HepG2 (cell line): ENCODE data around the gene PRKCG. TPM values are rescaled to one million over a fixed set of nuclear protein-coding genes. Genes with fewer than 3 reads are reported as not detected.
A peak's percentile ranks its signal among the peaks of the same experiment; 100 is the strongest.

Experiments
- ZNF274 ChIP-seq: sonication (generic); formaldehyde crosslinking; IDR thresholded peaks from 2 replicates; pipeline ENCODE4 v1.5.1; 2020; ENCODE audit warnings: mild to moderate bottlenecking, missing genetic modification reagents
- ZNF644 ChIP-seq: IDR thresholded peaks from 2 replicates; pipeline ENCODE4 v1.6.1; 2016; ENCODE audit warnings: low read depth
- ZSCAN29 ChIP-seq: sonication (generic); formaldehyde crosslinking; conservative IDR thresholded peaks from 2 replicates; pipeline ENCODE4 v1.4.0; 2020; ENCODE audit warnings: mild to moderate bottlenecking, missing genetic modification reagents
- polyA plus RNA-seq, 8 experiments: library from polyadenylated mRNA; depleted of rRNA in 3 of 8; stranded (reverse) in 7 of 8; unstranded in 1 of 8; fragments of >200 nt; fragmentation: Illumina TruSeq in 4 of 8; extraction: Trizol in 4 of 8; gene quantifications; 2 replicates each; pipeline versions ENCODE4 v1.2.1 to v1.2.3, GENCODE V29; 2011 to 2016; ENCODE audit warnings: low read depth in 4 of 8, missing spikeins in 1 of 8, mixed read lengths in 1 of 8; ENCODE audit not compliant: insufficient read depth in 1 of 8
- total RNA-seq, 5 experiments: library from RNA; depleted of rRNA; stranded (reverse); fragments of >200 nt; fragmentation: Illumina TruSeq; extraction: Trizol; gene quantifications; 2 replicates each; pipeline ENCODE4 v1.2.3, GENCODE V29; 2016; ENCODE audit warnings: low read depth in 1 of 5
- TF ChIP-seq, protein P1 (sequence below): IDR thresholded peaks from 2 replicates; pipeline ENCODE4 v1.6.1; 2016; ENCODE audit warnings: low read depth, missing genetic modification reagents, missing compliant biosample characterization
- TF ChIP-seq, protein P2 (sequence below): sonication (generic); formaldehyde crosslinking; IDR thresholded peaks from 2 replicates; pipeline ENCODE4 v1.5.0; 2020; ENCODE audit warnings: mild to moderate bottlenecking, missing genetic modification reagents
- TF ChIP-seq, protein P3 (sequence below): sonication (generic); formaldehyde crosslinking; IDR thresholded peaks from 2 replicates; pipeline ENCODE4 v1.5.0; 2020; ENCODE audit warnings: mild to moderate bottlenecking, missing genetic modification reagents, borderline replicate concordance
- TF ChIP-seq, protein P4 (sequence below), 2 experiments: IDR thresholded peaks; 2 replicates each; pipeline ENCODE4 v1.6.1; 2011 to 2012; ENCODE audit warnings: low read length in 2 of 2, borderline replicate concordance in 1 of 2, low read depth in 1 of 2, mild to moderate bottlenecking in 1 of 2, moderate library complexity in 1 of 2
- TF ChIP-seq, protein P5 (sequence below): sonication (generic); formaldehyde crosslinking; IDR thresholded peaks from 2 replicates; pipeline ENCODE4 v1.5.0; 2020; ENCODE audit warnings: mild to moderate bottlenecking, missing genetic modification reagents, moderate library complexity

The PRKCG gene
- total and polyA plus RNA-seq, 2 of the 13 experiments (the other 11 are each of a cell fraction or from before 2014, with no cell fraction given), result 0.02 to 0.03 TPM

DNA sequence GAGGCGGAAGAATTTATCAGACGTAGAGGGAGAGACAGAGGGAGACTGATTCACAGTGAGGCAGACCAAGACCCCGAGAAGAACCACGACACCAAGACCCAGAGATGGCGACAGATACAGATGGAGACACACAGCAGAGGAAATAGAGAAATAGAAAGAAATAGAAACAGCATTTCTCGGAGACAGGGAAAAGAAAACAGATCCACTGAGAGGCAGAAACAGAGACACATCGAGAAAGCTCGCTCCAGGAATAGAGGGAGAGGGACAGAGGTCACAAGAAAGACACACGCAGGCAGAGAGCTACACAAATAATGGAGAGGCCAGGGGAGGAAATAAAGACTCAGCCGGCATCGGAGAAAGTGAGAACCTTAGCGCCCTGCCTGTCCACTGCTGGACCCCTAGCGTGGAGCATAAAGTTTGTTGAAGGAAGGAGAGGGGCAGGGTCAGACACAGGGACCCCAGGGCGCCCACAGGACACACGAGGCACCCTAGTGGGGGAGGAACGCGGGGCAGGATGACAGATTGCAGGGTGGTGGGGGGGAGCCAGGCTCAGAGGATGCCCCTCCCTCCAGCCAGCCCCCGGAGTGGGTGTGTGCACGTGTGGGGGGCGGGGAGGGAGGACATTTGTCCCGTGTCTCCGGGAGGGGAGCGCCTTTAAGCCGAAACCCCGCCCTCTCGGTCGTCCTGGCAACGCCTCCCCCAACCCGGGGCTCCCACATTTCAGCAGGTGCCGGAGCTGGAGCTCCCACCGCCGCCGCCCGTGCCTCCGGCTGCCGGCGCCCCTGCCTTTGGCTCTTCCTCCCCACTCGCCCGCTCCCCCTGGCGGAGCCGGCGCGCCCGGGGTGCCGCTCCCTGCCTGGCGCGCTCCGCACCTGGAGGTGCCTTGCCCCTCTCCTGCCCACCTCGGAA, at the start of gene PRKCG (continued):
- TF ChIP-seq, protein P1, sequence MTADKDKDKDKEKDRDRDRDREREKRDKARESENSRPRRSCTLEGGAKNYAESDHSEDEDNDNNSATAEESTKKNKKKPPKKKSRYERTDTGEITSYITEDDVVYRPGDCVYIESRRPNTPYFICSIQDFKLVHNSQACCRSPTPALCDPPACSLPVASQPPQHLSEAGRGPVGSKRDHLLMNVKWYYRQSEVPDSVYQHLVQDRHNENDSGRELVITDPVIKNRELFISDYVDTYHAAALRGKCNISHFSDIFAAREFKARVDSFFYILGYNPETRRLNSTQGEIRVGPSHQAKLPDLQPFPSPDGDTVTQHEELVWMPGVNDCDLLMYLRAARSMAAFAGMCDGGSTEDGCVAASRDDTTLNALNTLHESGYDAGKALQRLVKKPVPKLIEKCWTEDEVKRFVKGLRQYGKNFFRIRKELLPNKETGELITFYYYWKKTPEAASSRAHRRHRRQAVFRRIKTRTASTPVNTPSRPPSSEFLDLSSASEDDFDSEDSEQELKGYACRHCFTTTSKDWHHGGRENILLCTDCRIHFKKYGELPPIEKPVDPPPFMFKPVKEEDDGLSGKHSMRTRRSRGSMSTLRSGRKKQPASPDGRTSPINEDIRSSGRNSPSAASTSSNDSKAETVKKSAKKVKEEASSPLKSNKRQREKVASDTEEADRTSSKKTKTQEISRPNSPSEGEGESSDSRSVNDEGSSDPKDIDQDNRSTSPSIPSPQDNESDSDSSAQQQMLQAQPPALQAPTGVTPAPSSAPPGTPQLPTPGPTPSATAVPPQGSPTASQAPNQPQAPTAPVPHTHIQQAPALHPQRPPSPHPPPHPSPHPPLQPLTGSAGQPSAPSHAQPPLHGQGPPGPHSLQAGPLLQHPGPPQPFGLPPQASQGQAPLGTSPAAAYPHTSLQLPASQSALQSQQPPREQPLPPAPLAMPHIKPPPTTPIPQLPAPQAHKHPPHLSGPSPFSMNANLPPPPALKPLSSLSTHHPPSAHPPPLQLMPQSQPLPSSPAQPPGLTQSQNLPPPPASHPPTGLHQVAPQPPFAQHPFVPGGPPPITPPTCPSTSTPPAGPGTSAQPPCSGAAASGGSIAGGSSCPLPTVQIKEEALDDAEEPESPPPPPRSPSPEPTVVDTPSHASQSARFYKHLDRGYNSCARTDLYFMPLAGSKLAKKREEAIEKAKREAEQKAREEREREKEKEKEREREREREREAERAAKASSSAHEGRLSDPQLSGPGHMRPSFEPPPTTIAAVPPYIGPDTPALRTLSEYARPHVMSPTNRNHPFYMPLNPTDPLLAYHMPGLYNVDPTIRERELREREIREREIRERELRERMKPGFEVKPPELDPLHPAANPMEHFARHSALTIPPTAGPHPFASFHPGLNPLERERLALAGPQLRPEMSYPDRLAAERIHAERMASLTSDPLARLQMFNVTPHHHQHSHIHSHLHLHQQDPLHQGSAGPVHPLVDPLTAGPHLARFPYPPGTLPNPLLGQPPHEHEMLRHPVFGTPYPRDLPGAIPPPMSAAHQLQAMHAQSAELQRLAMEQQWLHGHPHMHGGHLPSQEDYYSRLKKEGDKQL, result no peak
- TF ChIP-seq, protein P2, sequence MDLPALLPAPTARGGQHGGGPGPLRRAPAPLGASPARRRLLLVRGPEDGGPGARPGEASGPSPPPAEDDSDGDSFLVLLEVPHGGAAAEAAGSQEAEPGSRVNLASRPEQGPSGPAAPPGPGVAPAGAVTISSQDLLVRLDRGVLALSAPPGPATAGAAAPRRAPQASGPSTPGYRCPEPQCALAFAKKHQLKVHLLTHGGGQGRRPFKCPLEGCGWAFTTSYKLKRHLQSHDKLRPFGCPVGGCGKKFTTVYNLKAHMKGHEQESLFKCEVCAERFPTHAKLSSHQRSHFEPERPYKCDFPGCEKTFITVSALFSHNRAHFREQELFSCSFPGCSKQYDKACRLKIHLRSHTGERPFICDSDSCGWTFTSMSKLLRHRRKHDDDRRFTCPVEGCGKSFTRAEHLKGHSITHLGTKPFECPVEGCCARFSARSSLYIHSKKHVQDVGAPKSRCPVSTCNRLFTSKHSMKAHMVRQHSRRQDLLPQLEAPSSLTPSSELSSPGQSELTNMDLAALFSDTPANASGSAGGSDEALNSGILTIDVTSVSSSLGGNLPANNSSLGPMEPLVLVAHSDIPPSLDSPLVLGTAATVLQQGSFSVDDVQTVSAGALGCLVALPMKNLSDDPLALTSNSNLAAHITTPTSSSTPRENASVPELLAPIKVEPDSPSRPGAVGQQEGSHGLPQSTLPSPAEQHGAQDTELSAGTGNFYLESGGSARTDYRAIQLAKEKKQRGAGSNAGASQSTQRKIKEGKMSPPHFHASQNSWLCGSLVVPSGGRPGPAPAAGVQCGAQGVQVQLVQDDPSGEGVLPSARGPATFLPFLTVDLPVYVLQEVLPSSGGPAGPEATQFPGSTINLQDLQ, result no peak
- TF ChIP-seq, protein P3, sequence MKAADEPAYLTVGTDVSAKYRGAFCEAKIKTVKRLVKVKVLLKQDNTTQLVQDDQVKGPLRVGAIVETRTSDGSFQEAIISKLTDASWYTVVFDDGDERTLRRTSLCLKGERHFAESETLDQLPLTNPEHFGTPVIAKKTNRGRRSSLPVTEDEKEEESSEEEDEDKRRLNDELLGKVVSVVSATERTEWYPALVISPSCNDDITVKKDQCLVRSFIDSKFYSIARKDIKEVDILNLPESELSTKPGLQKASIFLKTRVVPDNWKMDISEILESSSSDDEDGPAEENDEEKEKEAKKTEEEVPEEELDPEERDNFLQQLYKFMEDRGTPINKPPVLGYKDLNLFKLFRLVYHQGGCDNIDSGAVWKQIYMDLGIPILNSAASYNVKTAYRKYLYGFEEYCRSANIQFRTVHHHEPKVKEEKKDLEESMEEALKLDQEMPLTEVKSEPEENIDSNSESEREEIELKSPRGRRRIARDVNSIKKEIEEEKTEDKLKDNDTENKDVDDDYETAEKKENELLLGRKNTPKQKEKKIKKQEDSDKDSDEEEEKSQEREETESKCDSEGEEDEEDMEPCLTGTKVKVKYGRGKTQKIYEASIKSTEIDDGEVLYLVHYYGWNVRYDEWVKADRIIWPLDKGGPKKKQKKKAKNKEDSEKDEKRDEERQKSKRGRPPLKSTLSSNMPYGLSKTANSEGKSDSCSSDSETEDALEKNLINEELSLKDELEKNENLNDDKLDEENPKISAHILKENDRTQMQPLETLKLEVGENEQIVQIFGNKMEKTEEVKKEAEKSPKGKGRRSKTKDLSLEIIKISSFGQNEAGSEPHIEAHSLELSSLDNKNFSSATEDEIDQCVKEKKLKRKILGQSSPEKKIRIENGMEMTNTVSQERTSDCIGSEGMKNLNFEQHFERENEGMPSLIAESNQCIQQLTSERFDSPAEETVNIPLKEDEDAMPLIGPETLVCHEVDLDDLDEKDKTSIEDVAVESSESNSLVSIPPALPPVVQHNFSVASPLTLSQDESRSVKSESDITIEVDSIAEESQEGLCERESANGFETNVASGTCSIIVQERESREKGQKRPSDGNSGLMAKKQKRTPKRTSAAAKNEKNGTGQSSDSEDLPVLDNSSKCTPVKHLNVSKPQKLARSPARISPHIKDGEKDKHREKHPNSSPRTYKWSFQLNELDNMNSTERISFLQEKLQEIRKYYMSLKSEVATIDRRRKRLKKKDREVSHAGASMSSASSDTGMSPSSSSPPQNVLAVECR, result peak; percentile 25; the same call in 1 of the 2 replicates
- TF ChIP-seq ZNF274 (CRISPR knock-in tag), result no peak
- TF ChIP-seq, protein P4, sequence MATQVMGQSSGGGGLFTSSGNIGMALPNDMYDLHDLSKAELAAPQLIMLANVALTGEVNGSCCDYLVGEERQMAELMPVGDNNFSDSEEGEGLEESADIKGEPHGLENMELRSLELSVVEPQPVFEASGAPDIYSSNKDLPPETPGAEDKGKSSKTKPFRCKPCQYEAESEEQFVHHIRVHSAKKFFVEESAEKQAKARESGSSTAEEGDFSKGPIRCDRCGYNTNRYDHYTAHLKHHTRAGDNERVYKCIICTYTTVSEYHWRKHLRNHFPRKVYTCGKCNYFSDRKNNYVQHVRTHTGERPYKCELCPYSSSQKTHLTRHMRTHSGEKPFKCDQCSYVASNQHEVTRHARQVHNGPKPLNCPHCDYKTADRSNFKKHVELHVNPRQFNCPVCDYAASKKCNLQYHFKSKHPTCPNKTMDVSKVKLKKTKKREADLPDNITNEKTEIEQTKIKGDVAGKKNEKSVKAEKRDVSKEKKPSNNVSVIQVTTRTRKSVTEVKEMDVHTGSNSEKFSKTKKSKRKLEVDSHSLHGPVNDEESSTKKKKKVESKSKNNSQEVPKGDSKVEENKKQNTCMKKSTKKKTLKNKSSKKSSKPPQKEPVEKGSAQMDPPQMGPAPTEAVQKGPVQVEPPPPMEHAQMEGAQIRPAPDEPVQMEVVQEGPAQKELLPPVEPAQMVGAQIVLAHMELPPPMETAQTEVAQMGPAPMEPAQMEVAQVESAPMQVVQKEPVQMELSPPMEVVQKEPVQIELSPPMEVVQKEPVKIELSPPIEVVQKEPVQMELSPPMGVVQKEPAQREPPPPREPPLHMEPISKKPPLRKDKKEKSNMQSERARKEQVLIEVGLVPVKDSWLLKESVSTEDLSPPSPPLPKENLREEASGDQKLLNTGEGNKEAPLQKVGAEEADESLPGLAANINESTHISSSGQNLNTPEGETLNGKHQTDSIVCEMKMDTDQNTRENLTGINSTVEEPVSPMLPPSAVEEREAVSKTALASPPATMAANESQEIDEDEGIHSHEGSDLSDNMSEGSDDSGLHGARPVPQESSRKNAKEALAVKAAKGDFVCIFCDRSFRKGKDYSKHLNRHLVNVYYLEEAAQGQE (IDR thresholded peaks at IDR 0.05; ENCODE audit: borderline replicate concordance in 1 of 2, low read depth in 1 of 2, low read length in 2 of 2), result no peak
- TF ChIP-seq ZSCAN29 (CRISPR knock-in tag), result no peak
- TF ChIP-seq, protein P5, sequence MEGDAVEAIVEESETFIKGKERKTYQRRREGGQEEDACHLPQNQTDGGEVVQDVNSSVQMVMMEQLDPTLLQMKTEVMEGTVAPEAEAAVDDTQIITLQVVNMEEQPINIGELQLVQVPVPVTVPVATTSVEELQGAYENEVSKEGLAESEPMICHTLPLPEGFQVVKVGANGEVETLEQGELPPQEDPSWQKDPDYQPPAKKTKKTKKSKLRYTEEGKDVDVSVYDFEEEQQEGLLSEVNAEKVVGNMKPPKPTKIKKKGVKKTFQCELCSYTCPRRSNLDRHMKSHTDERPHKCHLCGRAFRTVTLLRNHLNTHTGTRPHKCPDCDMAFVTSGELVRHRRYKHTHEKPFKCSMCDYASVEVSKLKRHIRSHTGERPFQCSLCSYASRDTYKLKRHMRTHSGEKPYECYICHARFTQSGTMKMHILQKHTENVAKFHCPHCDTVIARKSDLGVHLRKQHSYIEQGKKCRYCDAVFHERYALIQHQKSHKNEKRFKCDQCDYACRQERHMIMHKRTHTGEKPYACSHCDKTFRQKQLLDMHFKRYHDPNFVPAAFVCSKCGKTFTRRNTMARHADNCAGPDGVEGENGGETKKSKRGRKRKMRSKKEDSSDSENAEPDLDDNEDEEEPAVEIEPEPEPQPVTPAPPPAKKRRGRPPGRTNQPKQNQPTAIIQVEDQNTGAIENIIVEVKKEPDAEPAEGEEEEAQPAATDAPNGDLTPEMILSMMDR (CRISPR knock-in tag), result peak; percentile 74
- no peak for TF ChIP-seq ZNF644 (CRISPR knock-in tag)
